Naive thymus-derived CD4-positive, alpha-beta T cell (primary cell): ENCODE data around the gene ELL2. TPM values are rescaled to one million over a fixed set of nuclear protein-coding genes. Genes with fewer than 3 reads are reported as not detected.
"Not testable (repeated sequence)": the region's sequence is repeated elsewhere in the genome, so short reads cannot be mapped to it uniquely, and the experiment has no call there.

Source experiments
- ATAC-seq: fragments of 150-1000 bp; cut with Tn5 transposase; 2 replicates; pipeline ENCODE4 v1.10.0; 2021; ENCODE audit warnings: mild to moderate bottlenecking, moderate library complexity
- CTCF ChIA-PET: fragments of 350-600 bp; sonication (Branson Sonifier 250); formaldehyde crosslinking; loops from one replicate; lab custom pipeline; 2021; ENCODE audit warnings: antibody characterized with exemption; lab: Charles Lee
- POLR2A ChIA-PET: fragments of 350-600 bp; sonication (Branson Sonifier 250); formaldehyde crosslinking; loops from one replicate; lab custom pipeline; 2021; ENCODE audit warnings: antibody characterized with exemption, inconsistent platforms; lab: Charles Lee
- DNase-seq, 9 donors: peaks; one replicate each; pipeline versions ENCODE4 v3.0.0 to v3.0.0-alpha.2; 2020 to 2022; ENCODE audit warnings: mixed read lengths in 1 of 9
- H3K27ac ChIP-seq: one replicate; pipeline ENCODE4 v1.7.0; 2013; ENCODE audit warnings: mild to moderate bottlenecking, low read depth, low read length, moderate library complexity
- H3K27me3 ChIP-seq, 2 donors: one replicate each; pipeline ENCODE4 v1.7.0; 2013; ENCODE audit warnings: low read length in 2 of 2, mild to moderate bottlenecking in 2 of 2, moderate library complexity in 2 of 2; ENCODE audit not compliant: control insufficient read depth in 2 of 2, insufficient read depth in 2 of 2
- H3K36me3 ChIP-seq, 3 experiments: 1 replicate in 2 of 3; 2 replicates in 1 of 3; pipeline ENCODE4 v1.7.0; 2013; ENCODE audit warnings: low read length in 3 of 3, mild to moderate bottlenecking in 3 of 3, moderate library complexity in 1 of 3; ENCODE audit not compliant: insufficient read depth in 3 of 3, control insufficient read depth in 2 of 3
- H3K4me1 ChIP-seq, 2 donors: one replicate each; pipeline ENCODE4 v1.7.0; 2013; ENCODE audit warnings: low read length in 2 of 2, mild to moderate bottlenecking in 2 of 2, moderate library complexity in 1 of 2; ENCODE audit not compliant: control insufficient read depth in 2 of 2, insufficient read depth in 2 of 2
- H3K4me3 ChIP-seq: 2 replicates; pipeline ENCODE4 v1.7.0; 2013; ENCODE audit warnings: mild to moderate bottlenecking, low read length
- H3K9me3 ChIP-seq, 3 experiments: 1 replicate in 2 of 3; 2 replicates in 1 of 3; pipeline ENCODE4 v1.7.0; 2013; ENCODE audit warnings: low read length in 3 of 3; ENCODE audit not compliant: control insufficient read depth in 2 of 3
- H3K27ac Mint-ChIP-seq, 9 donors: one replicate each; pipeline ENCODE4 v1.8.0; 2020 to 2022; ENCODE audit warnings: mixed read lengths in 9 of 9, mild to moderate bottlenecking in 8 of 9, moderate library complexity in 5 of 9, inconsistent platforms in 2 of 9
- H3K27me3 Mint-ChIP-seq, 5 donors: one replicate each; pipeline ENCODE4 v1.8.0; 2021 to 2022; ENCODE audit warnings: mixed read lengths in 5 of 5, mild to moderate bottlenecking in 1 of 5
- H3K36me3 Mint-ChIP-seq, 5 donors: one replicate each; pipeline ENCODE4 v1.8.0; 2020 to 2022; ENCODE audit warnings: mixed read lengths in 5 of 5, mild to moderate bottlenecking in 3 of 5, inconsistent platforms in 1 of 5
- H3K4me1 Mint-ChIP-seq, 7 donors: one replicate each; pipeline ENCODE4 v1.8.0; 2020 to 2022; ENCODE audit warnings: mixed read lengths in 7 of 7, mild to moderate bottlenecking in 3 of 7, inconsistent platforms in 1 of 7
- H3K4me3 Mint-ChIP-seq, 10 donors: one replicate each; pipeline ENCODE4 v1.8.0; 2020 to 2022; ENCODE audit warnings: mild to moderate bottlenecking in 10 of 10, mixed read lengths in 10 of 10, moderate library complexity in 6 of 10, inconsistent platforms in 2 of 10
- H3K9me3 Mint-ChIP-seq, 11 donors: one replicate each; pipeline ENCODE4 v1.8.0; 2020 to 2022; ENCODE audit warnings: mixed read lengths in 11 of 11, mild to moderate bottlenecking in 4 of 11, inconsistent platforms in 1 of 11, moderate library complexity in 1 of 11
- intact Hi-C, 2 donors: fragments of 100-400 bp; cut with micrococcal nuclease; formaldehyde crosslinking; loops; one replicate each; pipeline ENCODE4 v1.15.1; 2023
- polyA plus RNA-seq, 2 donors: library from polyadenylated mRNA; unstranded; fragments of 300-500 nt; fragmentation: Illumina TruSeq; gene quantifications; one replicate each; pipeline ENCODE4 v1.2.3, GENCODE V29; 2021
- total RNA-seq, 6 experiments: library from RNA in 5 of 6; stranded (reverse) in 5 of 6; gene quantifications; 1 replicate in 5 of 6; 2 replicates in 1 of 6; pipeline ENCODE4 v1.2.3 and lab custom pipeline; 2021 to 2026

The ELL2 gene
- total and polyA plus RNA-seq, 7 experiments from 2014 or later, result 1.9 to 65.8 (median 14.0) TPM

- Mint-ChIP-seq H3K27ac (peak overlapping the region in 2 of 9 donors; percentile 12 to 94), H3K4me3 (peak overlapping the region in 4 of 10 donors; percentile 55 to 83 (median 66))
- intact Hi-C loops, result loop anchor here in 1 of 2 donors (2.0 kb wide), 1 partner anchor 666 kb away; no protein-coding TSS in a partner anchor
Measured at GRCh38 chr5:95871146-95871806, 90.4 kb downstream of the ELL2 start.

GRCh38 chr5:95870105-95870672, 91.5 kb downstream of the ELL2 start:
- Mint-ChIP-seq H3K36me3 (peaks cover 0 to 9% (median 0%) of the 10 kb centered on the region in 5 donors), H3K9me3 (peaks cover 0 to 6% (median 0%) of the 10 kb centered on the region in 11 donors), H3K27ac (peak overlapping the region; percentile 12 to 94 (median 59)), H3K4me1 (peaks cover 26 to 41% (median 40%) of the 10 kb centered on the region in 7 donors), H3K27me3 (no peaks in the 10 kb centered on the region), H3K4me3 (peak overlapping the region; percentile 14 to 83 (median 60))
- no peak overlapping the region for H3K27ac ChIP-seq
- H3K27me3 ChIP-seq, result no peaks in the 10 kb centered on the region
- DNase-seq (peak in 1 of 9 donors; percentile 54), ATAC-seq (peak; percentile 41)
- intact Hi-C loops, result loop anchor here in 1 of 2 donors (1.0 to 2.0 kb wide), 2 partner anchors 91 to 667 kb away; partner anchors contain the start of gene ELL2
- no peak overlapping the region for H3K4me3 ChIP-seq
- CTCF ChIA-PET, result interaction anchor here (0.6 to 2.8 kb wide), 10 partner anchors 10 to 818 kb away, joined by 3 to 15 read pairs (median 4); no protein-coding TSS in a partner anchor
- POLR2A ChIA-PET, result interaction anchor here (0.9 to 1.4 kb wide), 2 partner anchors 62 to 792 kb away, joined by 3 read pairs; partner anchors contain the start of gene CAST
- no peaks in the 10 kb centered on the region for H3K9me3 ChIP-seq
- no peaks in the 10 kb centered on the region for H3K36me3 ChIP-seq
- peaks cover 19 to 21% of the 10 kb centered on the region in 2 donors for H3K4me1 ChIP-seq

More at GRCh38 chr5:95871146-95871806, 90.4 kb downstream of the ELL2 start:
- Histone ChIP-seq H3K9me3 (no peaks in the 10 kb centered on the region), H3K4me1 (peaks cover 19 to 21% of the 10 kb centered on the region in 2 donors), H3K36me3 (no peaks in the 10 kb centered on the region), H3K4me3 (no peak overlapping the region), H3K27ac (no peak overlapping the region), H3K27me3 (no peaks in the 10 kb centered on the region)
- Mint-ChIP-seq H3K27me3 (no peaks in the 10 kb centered on the region), H3K36me3 (peaks cover 0 to 9% (median 0%) of the 10 kb centered on the region in 5 donors), H3K4me1 (peaks cover 26 to 41% (median 40%) of the 10 kb centered on the region in 7 donors), H3K9me3 (peaks cover 0 to 6% (median 0%) of the 10 kb centered on the region in 11 donors)
- DNase-seq (no peak), ATAC-seq (no peak)
- CTCF ChIA-PET, result interaction anchor here (0.7 to 1.0 kb wide), 3 partner anchors 12 to 816 kb away, joined by 3 to 4 read pairs (median 3); no protein-coding TSS in a partner anchor
- POLR2A ChIA-PET, result interaction anchor here (1.2 kb wide), 1 partner anchor 700 kb away, joined by 3 read pairs; no protein-coding TSS in a partner anchor

- intact Hi-C loops, result loop anchor here (1.0 to 5.0 kb wide), 3 partner anchors 8 to 668 kb away; no protein-coding TSS in a partner anchor
- Mint-ChIP-seq H3K4me3 (peak overlapping the region; percentile 29 to 78 (median 62)), H3K4me1 (peaks cover 26 to 41% (median 40%) of the 10 kb centered on the region in 7 donors), H3K27ac (peak overlapping the region; percentile 48 to 92 (median 79))
- H3K27me3 Mint-ChIP-seq, H3K27me3 ChIP-seq, H3K36me3 Mint-ChIP-seq, H3K9me3 ChIP-seq, H3K36me3 ChIP-seq, H3K9me3 Mint-ChIP-seq, H3K27ac ChIP-seq, H3K4me3 ChIP-seq: not testable (repeated sequence)
- POLR2A ChIA-PET, result interaction anchor here (0.9 to 1.4 kb wide), 4 partner anchors 11 to 793 kb away, joined by 3 to 4 read pairs (median 3); partner anchors contain the start of gene CAST
- peak; percentile 95 for ATAC-seq
- H3K4me1 ChIP-seq, result peaks cover 19 to 21% of the 10 kb centered on the region in 2 donors
- CTCF ChIA-PET, result interaction anchor here (0.6 to 2.8 kb wide), 11 partner anchors 10 to 476 kb away, joined by 3 to 15 read pairs (median 4); no protein-coding TSS in a partner anchor
- DNase-seq, result peak in 8 of 9 donors; percentile 58 to 80 (median 72)
Measured at GRCh38 chr5:95869173-95869855, 92.3 kb downstream of the ELL2 start.

- Mint-ChIP-seq H3K27me3 (no peaks in the 10 kb centered on the region), H3K36me3 (peaks cover 0 to 5% (median 0%) of the 10 kb centered on the region in 5 donors), H3K4me3 (peak overlapping the region in 1 of 10 donors; percentile 70), H3K4me1 (peaks cover 26 to 44% (median 40%) of the 10 kb centered on the region in 7 donors), H3K9me3 (peaks cover 0 to 4% (median 0%) of the 10 kb centered on the region in 11 donors), H3K27ac (peak overlapping the region in 4 of 9 donors; percentile 20 to 71 (median 59))
- ATAC-seq (no peak), DNase-seq (no peak)
- H3K4me1 ChIP-seq, result peaks cover 19 to 21% of the 10 kb centered on the region in 2 donors
- H3K9me3 ChIP-seq, result no peaks in the 10 kb centered on the region
- intact Hi-C loops, result loop anchor here in 1 of 2 donors (5.0 kb wide), 1 partner anchor 669 kb away; no protein-coding TSS in a partner anchor
- ChIA-PET CTCF (interaction anchor here (1.0 to 2.8 kb wide), 3 partner anchors 8 to 21 kb away, joined by 3 to 15 read pairs (median 5); no protein-coding TSS in a partner anchor), POLR2A (interaction anchor here (0.6 to 1.3 kb wide), 2 partner anchors 13 to 32 kb away, joined by 3 to 4 read pairs; no protein-coding TSS in a partner anchor)
- H3K4me3 ChIP-seq, result no peak overlapping the region
- no peaks in the 10 kb centered on the region for H3K27me3 ChIP-seq
- H3K27ac ChIP-seq, result no peak overlapping the region
- no peaks in the 10 kb centered on the region for H3K36me3 ChIP-seq
Measured at GRCh38 chr5:95868136-95868535, 93.5 kb downstream of the ELL2 start.

- Histone ChIP-seq H3K27ac (no peak overlapping the region), H3K36me3 (no peaks in the 10 kb centered on the region), H3K27me3 (no peaks in the 10 kb centered on the region), H3K4me1 (peaks cover 19 to 21% of the 10 kb centered on the region in 2 donors), H3K4me3 (no peak overlapping the region), H3K9me3 (no peaks in the 10 kb centered on the region)
- peaks cover 0 to 7% (median 0%) of the 10 kb centered on the region in 5 donors for H3K27me3 Mint-ChIP-seq
- DNase-seq (no peak), ATAC-seq (no peak)
- POLR2A ChIA-PET, result no interaction called here
- CTCF ChIA-PET, result interaction anchor here (0.7 to 1.2 kb wide), 3 partner anchors 26 to 472 kb away, joined by 3 to 4 read pairs (median 3); no protein-coding TSS in a partner anchor
- H3K36me3 Mint-ChIP-seq, result peaks cover 0 to 4% (median 0%) of the 10 kb centered on the region in 5 donors
- intact Hi-C loops, result loop anchor here in 1 of 2 donors (5.0 kb wide), 1 partner anchor 671 kb away; no protein-coding TSS in a partner anchor
- peaks cover 28 to 52% (median 41%) of the 10 kb centered on the region in 7 donors for H3K4me1 Mint-ChIP-seq
- peaks cover 0 to 4% (median 0%) of the 10 kb centered on the region in 11 donors for H3K9me3 Mint-ChIP-seq
- H3K4me3 Mint-ChIP-seq, result no peak overlapping the region
- H3K27ac Mint-ChIP-seq, result peak overlapping the region in 1 of 9 donors; percentile 45
Measured at GRCh38 chr5:95866435-95867040, 95.1 kb downstream of the ELL2 start.
